DMS 273 treated with DMSO at 0.1 percent for 48 hours (cell line): ENCODE measurements around the gene EYS.
"Not testable (repeated sequence)": the region's sequence is repeated elsewhere in the genome, so short reads cannot be mapped to it uniquely, and the experiment has no call there.

Source experiments
- DNase-seq: peaks from one replicate; lab custom pipeline; 2025; lab: John Stamatoyannopoulos, UW

EYS gene

DNA sequence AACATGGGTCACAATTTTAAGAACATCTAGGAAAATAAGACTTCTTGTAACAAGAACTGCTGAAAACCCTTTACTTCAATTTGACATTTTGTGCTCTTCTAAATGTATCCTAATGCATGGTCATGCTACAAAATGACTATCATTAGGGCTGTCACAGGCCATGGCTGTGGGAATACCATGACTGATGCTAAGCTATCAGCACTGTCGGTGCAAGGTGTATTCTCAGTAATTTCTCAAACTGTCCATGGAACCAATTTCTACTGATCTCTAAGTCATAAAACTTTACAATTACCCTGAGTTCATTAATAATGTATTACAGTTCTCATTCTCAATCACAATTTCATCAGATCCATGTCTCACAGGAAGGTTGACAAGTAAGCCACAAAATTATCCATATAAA is 625.3 kb downstream of the EYS start:
- DNase-seq: no peak

GRCh38 chr6:65075705-65076230 is 631.3 kb downstream of the EYS start:
- no peak for DNase-seq

DNA sequence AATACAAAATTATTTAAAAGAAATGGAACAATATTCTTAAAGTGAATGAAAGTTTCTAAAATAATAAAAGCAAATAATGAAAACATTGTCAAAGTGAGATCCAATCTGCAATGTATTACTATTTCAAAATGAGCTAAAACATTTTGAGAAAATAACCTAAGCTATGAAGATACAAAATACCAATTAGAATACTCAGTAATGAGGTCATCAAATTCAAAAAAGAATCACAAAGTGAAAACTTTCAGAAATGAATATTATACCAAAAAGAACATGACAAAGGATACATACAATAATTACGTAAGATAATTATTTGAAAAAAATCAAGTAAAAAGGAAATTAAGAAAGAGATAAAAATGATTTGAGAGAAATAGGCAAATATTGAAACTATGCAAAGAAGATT is 634.5 kb downstream of the EYS start:
- DNase-seq: no peak

GRCh38 chr6:65071480-65071879 is 635.5 kb downstream of the EYS start:
- DNase-seq: no peak

- no peak for DNase-seq
These were observed 642.2 kb downstream of the EYS start for GRCh38 chr6:65064844-65065243.

- DNase-seq: no peak
These were observed 647.5 kb downstream of the EYS start for GRCh38 chr6:65059568-65059967.

GRCh38 chr6:65055545-65055944 is 651.5 kb downstream of the EYS start:
- no peak for DNase-seq

DNA sequence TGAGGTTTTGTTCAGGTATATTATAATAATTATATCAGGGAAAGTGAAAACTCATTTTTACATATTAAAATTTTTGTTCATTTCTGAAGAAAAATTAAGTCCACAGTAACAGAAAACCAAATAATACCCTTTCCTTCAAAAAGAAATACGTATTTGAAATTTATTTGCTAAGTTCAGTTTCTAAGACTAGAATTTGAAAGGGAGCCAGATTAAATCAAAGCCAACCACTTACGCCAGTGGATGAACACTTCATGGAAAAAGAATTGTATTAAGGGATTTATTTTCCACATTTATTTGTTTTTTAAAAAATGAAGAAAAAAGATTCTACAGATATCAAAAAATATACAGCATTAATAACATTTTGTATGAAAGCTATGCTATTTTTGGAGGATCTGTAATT is 654.4 kb downstream of the EYS start:
- no peak for DNase-seq

DNA sequence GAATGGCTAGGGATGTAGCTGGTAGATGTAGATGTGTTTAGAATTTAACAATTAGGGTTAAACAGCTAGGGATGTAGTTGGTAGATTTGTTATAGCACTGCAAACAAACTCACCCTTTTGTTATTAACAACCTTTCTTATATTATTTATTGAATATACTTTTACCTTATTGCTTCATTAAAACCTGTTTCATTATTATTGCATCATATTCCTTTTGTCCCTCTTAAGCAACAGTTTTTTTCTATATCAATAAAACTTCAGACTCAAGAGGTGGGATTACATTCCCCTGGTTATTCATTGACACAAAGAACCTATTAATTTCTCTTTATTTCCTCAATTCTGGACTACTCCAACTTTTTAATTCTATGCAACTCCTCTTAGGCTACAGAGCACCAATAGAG is 661.2 kb downstream of the EYS start:
- DNase-seq: no peak

DNA sequence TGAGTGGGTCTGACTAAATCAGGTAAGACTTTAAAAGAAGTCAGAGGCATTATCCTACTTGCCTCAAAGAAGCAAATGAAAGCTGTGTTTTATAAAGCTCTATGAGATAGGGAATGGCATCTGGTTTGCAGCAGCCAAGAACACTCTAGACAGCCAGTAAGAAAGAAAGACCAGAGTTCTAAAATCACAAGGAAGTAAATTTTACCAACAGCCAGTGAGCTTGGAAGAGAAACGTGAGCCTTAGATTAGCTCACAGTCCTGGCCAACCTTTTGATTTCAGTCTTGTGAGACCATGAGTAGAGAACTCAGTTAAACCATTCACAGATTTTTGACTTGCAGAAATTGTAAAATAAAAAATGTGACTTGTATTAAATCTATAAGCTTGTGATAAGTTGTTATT is 693.0 kb downstream of the EYS start:
- no peak for DNase-seq

DNA sequence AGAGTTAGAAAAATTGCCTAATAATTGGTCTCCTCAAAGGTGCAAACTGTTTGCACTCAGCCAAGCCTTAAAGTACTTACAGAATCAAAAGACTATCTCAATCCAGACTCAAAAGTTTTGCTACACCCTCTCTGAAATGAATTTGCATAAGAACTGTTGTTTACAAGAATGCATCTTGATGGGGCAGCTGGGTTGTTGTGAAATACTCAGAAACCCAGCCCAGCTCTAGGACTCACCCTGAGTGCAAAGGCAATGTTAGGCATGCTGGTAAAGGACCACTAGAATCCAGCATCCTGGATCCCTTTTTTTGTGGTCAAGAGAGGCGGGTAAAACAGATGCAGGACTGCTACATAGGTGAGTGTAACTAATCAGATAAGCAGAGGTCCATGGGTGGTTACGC is 700.2 kb downstream of the EYS start:
- DNase-seq: no peak

DNA sequence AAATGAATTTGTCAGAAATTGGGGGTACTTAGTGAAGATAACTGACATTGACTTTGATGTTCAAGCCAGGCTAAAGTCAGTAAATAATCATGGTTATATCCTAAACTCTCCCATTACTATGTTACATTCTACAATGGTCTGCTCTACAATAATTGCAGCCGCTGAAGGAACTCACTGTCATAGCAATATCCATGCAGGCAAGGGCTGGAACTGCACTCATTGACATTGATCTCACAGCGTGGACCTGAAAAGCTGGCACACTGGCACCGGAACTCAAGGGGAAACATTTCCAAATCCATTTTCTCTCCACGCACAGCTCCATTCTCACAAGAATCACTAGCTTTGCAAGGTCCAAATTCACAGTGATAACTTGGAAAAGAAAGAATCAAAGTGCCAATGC is 702.7 kb downstream of the EYS start:
- DNase-seq: no peak

GRCh38 chr6:65002882-65003281 is 704.1 kb downstream of the EYS start:
- not testable (repeated sequence) for DNase-seq

GRCh38 chr6:65000815-65001214 is 706.2 kb downstream of the EYS start:
- no peak for DNase-seq

DNA sequence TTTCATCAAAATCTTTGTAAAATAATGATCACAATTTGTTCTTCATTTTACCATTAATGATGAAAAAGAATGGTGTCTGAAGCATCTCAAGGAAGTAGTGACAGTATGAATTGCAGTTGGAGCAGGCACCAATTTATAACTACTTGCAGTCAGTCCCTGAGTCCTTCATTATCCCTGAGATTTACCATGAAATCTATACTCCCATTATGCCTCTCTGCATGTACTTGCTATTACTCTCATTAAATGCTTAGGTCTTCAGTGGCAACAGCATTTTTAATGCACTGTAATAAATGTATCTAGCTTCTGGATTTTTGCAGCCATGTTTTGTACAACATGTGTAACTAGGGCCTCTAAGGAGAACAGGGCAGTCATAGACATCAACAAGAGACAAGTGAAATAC is 708.8 kb downstream of the EYS start:
- DNase-seq: no peak

- no peak for DNase-seq
These were observed 710.7 kb downstream of the EYS start for GRCh38 chr6:64996301-64996700.

GRCh38 chr6:64990652-64991304 is 716.2 kb downstream of the EYS start:
- DNase-seq: no peak

- no peak for DNase-seq
These were observed 718.9 kb downstream of the EYS start for GRCh38 chr6:64988148-64988547.

- no peak for DNase-seq
These were observed 720.0 kb downstream of the EYS start for GRCh38 chr6:64987066-64987465.

DNA sequence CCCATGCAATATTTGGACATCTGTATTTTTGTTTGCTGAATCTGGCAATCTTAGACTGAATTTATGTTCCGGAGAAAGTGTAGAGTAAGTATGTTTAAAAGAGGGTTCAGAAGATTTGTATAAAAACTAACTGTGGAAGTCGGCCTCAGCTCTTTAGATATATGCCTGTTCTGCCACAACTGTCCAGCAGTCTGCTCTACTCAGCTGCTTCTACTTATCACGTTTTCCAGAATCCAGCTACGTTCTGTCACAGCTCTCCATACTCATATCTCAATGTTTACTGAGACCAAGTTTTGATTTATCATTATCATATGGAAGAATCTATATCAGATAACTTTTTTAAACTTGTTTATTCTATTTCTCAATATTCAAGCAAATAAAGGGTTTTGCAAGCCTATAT is 721.3 kb downstream of the EYS start:
- DNase-seq: no peak

- DNase-seq: no peak
These were observed 722.1 kb downstream of the EYS start for GRCh38 chr6:64984948-64985347.

- DNase-seq: no peak
These were observed 723.9 kb downstream of the EYS start for GRCh38 chr6:64983089-64983488.

DNA sequence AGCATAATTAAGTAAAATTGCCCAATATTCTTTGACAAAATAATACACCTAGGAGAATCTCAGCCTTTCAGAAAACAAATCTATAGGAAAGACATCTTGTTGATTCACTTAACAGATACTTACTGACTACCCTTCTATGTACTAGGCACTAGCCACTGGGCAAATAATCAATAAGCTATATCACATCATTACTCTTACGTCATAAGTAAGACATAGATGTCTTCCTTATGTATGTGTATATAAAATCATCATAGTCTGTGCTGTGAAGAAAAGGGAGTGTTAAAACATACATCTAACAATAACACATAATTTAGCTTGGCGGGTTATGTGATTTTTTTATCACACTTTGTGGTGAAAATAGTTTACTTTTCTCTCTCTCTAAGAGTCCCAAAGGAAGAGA is 733.9 kb downstream of the EYS start:
- no peak for DNase-seq

GRCh38 chr6:64969139-64969538 is 737.9 kb downstream of the EYS start:
- no peak for DNase-seq
